ENCODE measurements around the gene LIMCH1. TPM values are rescaled to one million over a fixed set of nuclear protein-coding genes. Genes with fewer than 3 reads are reported as not detected.

The LIMCH1 gene
- total and polyA plus RNA-seq, 2 of the 8 experiments (the other 6 are each of a cell fraction or from before 2014, with no cell fraction given): 2.7 to 3.0 TPM

DNA sequence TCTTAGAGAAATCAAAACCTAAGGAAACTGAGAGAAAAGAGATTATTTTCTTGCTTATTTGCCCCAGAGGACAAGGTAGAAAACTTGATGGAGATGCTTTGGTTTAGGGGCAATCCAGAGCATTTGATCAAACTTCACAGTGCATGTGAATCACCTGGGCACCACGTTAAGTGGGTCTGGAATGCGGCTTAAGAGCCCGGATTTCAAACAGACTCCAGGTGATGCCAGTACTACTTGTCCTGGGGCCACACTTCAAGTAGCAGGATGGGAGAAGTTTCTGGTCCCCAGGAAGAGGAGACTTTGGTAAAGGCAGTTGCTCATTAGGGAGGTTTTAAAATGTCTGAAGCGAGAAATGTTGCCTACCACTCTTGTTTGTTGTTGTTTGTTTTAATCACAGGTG lies 158.8 kb downstream of the LIMCH1 start (continued):
- no peak for TF ChIP-seq GABPA (IDR thresholded peaks at IDR 0.05; ENCODE audit: borderline replicate concordance, insufficient read depth, low read length)
- TF ChIP-seq TEAD4 (IDR thresholded peaks at IDR 0.05; ENCODE audit: low read depth, low read length): no peak
- TF ChIP-seq POLR2AphosphoS5 (IDR thresholded peaks at IDR 0.05; ENCODE audit: low read depth, low read length): no peak
